ENCODE results near the gene DLGAP1. TPM values are rescaled to one million over a fixed set of nuclear protein-coding genes. Genes with fewer than 3 reads are reported as not detected.
A peak's percentile ranks its signal among the peaks of the same experiment; 100 is the strongest.

Gene DLGAP1
- total RNA-seq, 1 experiment from 2014 or later: 23.2 TPM

DNA sequence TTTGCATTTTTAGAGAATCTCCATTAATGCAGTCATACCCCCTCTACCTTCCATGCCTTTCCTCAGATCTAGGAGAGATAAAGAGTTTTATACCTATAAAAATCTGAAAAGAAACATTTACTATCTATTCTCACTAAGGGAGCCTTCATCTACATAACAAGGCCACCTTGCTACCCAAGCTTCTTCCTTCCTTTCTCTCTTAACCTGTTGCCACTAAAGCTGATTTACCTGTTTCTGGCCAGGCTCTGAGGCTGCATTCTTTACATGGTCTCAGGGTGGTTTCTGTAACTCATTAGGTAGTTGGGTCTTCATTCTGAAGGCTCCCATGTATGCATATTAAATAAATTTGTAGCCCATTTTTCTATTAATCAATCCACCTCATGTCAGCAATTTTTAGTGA is 391.6 kb downstream of the DLGAP1 start:
- no peak overlapping the region for H3K18ac ChIP-seq (ENCODE audit: insufficient read length, low read depth, low read length)
- no peaks in the 10 kb centered on the region for H3K23me2 ChIP-seq (ENCODE audit: insufficient read length, low read depth, low read length, poor library complexity, severe bottlenecking)
- H3K4me2 ChIP-seq (ENCODE audit: insufficient read depth, insufficient read length, low read length): no peak overlapping the region
- H3K9ac ChIP-seq (ENCODE audit: extremely low read depth, insufficient read length, low read length): no peak overlapping the region
- no peaks in the 10 kb centered on the region for H3K79me2 ChIP-seq (ENCODE audit: insufficient read depth, low read length)
- no peak overlapping the region for H3K56ac ChIP-seq (ENCODE audit: insufficient read length, low read depth, low read length)
- H2BK20ac ChIP-seq (ENCODE audit: low read depth, low read length, poor library complexity, severe bottlenecking): no peak overlapping the region
- no peak overlapping the region for H4K5ac ChIP-seq (ENCODE audit: insufficient read length, low read depth, low read length)
- no peak overlapping the region for H3K4ac ChIP-seq (ENCODE audit: low read depth, low read length)
- Mint-ChIP-seq H3K4me1 (peaks cover 5 to 10% of the 10 kb centered on the region in 2 experiments; a peak in 3 of 4 replicates), H3K27ac (peak overlapping the region in 1 of 3 experiments; percentile 49; a peak in 1 of 7 replicates), H3K9me3 (peaks cover 78 to 79% of the 10 kb centered on the region in 2 experiments), H3K36me3 (ENCODE audit: insufficient read depth in 1 of 3, low read depth in 3 of 3) (peaks cover 66 to 84% (median 80%) of the 10 kb centered on the region in 3 experiments), H3K4me3 (no peak overlapping the region; a peak in 1 of 5 replicates), H3K27me3 (ENCODE audit: low read depth) (no peaks in the 10 kb centered on the region; the same call in 1 of the 2 replicates)
- no peaks in the 10 kb centered on the region for H3K4me1 ChIP-seq (ENCODE audit: insufficient read depth, low read length)
- H2AFZ ChIP-seq (ENCODE audit: low read length): no peak overlapping the region
- H2BK12ac ChIP-seq (ENCODE audit: insufficient read length, low read depth, low read length): no peak overlapping the region
- no peaks in the 10 kb centered on the region for H4K20me1 ChIP-seq (ENCODE audit: control insufficient read depth, insufficient read depth, insufficient read length)
- H2BK5ac ChIP-seq (ENCODE audit: insufficient read length, low read length): no peak overlapping the region
- no peak for TF ChIP-seq CTCF (conservative IDR thresholded peaks at IDR 0.05)
- no peak overlapping the region for H4K91ac ChIP-seq (ENCODE audit: insufficient read length, low read depth, low read length)
- peaks cover 23% of the 10 kb centered on the region for H3K9me3 ChIP-seq (ENCODE audit: control insufficient read depth, low read depth, low read length)
- no peak overlapping the region for H3K27ac ChIP-seq (ENCODE audit: insufficient read length, low read depth, low read length)
- no peak overlapping the region for H3T11ph ChIP-seq (ENCODE audit: low read length)
- no peak overlapping the region for H2BK15ac ChIP-seq (ENCODE audit: low read depth, low read length)
- no peaks in the 10 kb centered on the region for H3K79me1 ChIP-seq (ENCODE audit: insufficient read depth, low read depth, low read length, poor library complexity, severe bottlenecking)
- no peak overlapping the region for H2BK120ac ChIP-seq (ENCODE audit: low read depth, low read length, poor library complexity, severe bottlenecking)
- no peaks in the 10 kb centered on the region for H3K27me3 ChIP-seq (ENCODE audit: insufficient read depth, low read length)
- no peak overlapping the region for H3K23ac ChIP-seq (ENCODE audit: insufficient read length, low read depth, low read length)
- no peak overlapping the region for H4K8ac ChIP-seq (replicated peaks; ENCODE audit: insufficient read length, low read depth, low read length)
- no peak overlapping the region for H3K14ac ChIP-seq (ENCODE audit: insufficient read depth, low read length)
- no peak overlapping the region for H2AK5ac ChIP-seq (ENCODE audit: insufficient read length, low read length)
- DNase-seq: no peak
